Sigmoid colon (tissue), 3 donors: ENCODE data around the gene CCDC158.

ENCODE experiments used
- CTCF ChIP-seq, 4 experiments: fragments of 450-650 bp in 3 of 4; fragments of 200-600 bp in 1 of 4; IDR thresholded peaks; one replicate each; pipeline ENCODE4 v1.5.1; 2016 to 2019; ENCODE audit warnings: antibody characterized with exemption in 4 of 4, mild to moderate bottlenecking in 3 of 4, moderate library complexity in 2 of 4
- POLR2A ChIP-seq, 2 donors: fragments of 450-650 bp; IDR thresholded peaks; one replicate each; pipeline ENCODE4 v1.6.1; 2016; ENCODE audit warnings: antibody characterized with exemption in 2 of 2, mild to moderate bottlenecking in 2 of 2, moderate library complexity in 2 of 2

GRCh38 chr4:76410636-76411035 is 10.3 kb downstream of the CCDC158 start:
- TF ChIP-seq CTCF (IDR thresholded peaks at IDR 0.05) (no peak), POLR2A (IDR thresholded peaks at IDR 0.05) (no peak)
